Activated CD8-positive, alpha-beta memory T cell treated with anti-CD3 and anti-CD28 coated beads for 48 hours (primary cell): ENCODE results near the gene CD48.
"Not testable (repeated sequence)": the region's sequence is repeated elsewhere in the genome, so short reads cannot be mapped to it uniquely, and the experiment has no call there.

Experiments used
- DNase-seq, 3 experiments: peaks; one replicate each; pipeline ENCODE4 v3.0.0-alpha.2; 2020; ENCODE audit warnings: low read depth in 2 of 3, low spot score in 2 of 3

Gene CD48

DNA sequence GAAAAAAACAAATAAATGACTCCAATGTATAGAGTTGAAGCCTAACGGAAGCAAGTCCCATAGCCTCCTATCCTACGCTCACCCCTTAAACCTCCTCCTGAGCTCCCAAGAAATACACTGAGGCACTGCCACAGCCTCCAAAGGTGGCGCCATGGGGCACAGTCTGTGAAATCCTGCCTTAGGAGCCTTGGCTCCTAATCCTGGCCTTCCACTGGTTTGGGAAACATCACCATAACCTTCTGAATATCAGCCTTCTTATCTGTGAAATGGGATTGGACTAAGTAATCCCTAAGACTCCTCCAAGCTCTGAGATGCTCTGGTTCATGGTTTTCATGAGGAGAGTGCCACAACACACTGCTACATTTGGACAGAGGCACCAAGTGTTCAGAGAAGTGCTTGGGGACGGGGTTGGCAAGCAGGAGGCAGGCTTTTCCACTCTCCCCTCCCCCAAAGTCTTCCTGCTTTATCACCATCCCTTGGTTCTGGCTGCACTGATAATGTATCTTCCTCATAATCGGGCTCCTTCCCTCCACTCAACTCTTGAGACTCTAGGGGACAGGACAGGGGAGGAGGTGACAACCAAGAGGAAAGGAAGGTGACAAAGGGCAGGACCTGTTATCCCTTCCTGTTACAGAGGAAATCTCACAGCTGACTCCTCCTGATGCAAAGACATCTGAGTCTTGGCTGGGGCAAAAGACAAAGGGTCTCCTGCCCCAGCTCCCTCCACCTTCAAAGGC, 30.2 kb upstream of the CD48 start:
- no peak for DNase-seq

DNA sequence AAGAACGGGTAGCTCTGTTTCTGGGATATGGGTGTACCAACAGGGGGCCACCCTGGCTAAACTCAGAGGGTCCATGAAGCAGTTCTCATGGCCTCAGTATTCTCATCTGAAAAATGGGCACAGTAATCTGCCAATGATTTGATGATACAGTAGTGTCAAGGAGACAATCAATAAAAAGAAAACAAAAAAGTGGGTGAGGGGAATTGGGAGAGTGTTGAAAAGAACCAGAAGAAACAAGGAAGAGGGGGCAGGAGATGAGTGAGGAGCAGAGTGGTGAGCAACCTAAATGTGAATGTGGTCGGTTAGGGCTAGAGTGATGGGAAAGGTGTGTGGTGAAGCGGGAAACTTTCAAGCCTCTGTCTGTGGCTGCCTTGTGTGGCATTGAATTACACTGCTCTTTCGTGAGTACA, 29.5 kb upstream of the CD48 start:
- DNase-seq, result no peak

DNA sequence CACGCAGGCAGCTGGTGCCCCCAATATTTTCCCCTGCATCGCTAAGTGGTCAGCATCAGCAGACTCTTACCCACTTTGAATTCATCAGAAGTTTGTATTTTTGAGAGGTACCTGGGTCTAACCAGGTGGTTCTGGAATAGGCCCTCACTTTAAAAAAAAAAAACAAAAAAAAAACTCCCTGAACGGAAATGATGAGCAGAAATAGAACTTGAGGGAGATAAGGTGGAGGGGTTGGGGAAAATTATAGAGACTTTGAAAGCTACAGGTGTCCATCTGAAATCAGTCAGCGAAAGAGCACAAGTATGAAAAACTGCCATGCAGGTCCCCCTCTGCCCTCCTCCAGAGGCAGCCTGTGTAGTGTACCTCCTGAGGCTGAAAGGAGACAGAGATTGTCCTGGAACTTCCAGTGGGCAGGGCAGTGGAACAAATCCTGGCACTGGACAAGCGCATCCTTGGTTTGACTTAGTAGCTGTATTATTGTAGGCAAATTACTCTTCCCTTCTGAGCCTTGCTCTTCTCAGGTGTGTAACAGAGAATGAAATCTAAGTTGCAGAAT, 28.6 kb upstream of the CD48 start:
- DNase-seq, result no peak

DNA sequence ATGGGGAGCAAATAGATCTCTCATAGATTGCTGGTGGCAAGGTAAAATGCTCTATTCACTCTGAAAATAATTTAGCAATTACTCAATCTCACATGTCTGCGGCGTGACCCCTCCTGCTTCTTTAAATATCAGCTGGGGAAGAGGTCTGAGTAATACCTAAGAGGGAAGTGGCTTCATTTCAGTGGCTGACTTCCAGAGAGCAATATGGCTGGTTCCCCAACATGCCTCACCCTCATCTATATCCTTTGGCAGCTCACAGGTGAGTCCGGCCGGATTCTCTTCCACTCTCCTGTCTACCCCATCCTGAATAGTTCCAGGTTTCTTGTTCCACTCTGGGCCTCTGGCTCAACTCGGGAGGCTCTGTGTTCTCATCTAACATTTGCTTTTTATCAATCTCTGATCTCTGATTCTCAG, 27.5 kb upstream of the CD48 start, which contains the start of gene SLAMF7:
Gene SLAMF7, plus strand, starts transcription at position 150 of the 414 bp plus-strand sequence. Its CDS starts 55 bp downstream, at position 205.
- DNase-seq, result no peak

DNA sequence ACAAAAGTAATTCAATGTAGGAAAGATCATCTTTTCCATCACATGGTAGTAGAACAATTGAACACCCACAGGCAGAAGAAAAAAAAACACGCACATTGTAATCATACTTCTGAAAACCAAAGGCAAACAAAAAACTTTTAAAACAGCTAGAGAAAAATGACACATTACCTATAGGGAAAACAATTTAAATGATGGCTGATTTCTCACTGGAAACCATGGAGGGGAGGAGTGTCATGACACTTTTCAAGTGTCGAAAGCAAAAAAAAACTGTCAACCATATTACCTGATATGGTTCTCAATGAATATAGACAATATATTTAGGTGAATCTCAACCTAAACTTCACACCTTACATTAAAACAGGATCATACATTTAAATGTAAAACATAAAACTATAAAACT, 26.6 kb upstream of the CD48 start:
- DNase-seq, result no peak

DNA sequence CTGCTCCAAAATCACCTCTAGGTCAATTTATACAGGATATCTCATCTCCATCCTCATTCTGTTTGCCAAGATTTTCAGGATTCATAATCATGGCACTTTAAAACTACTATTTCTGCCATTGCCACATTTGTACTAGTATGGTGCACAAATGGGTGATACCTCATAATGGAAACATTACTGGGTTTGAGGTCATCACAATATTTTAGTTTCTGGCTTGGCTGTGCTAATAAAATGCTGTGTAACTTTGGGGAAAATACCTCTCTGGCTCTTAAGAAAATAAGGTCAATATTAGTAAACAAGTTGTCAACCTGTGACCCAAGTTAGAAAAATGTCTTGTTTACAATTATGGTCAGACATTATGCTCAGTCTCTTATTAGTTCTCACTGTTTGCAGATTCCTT, 22.7 kb upstream of the CD48 start:
- no peak for DNase-seq

DNA sequence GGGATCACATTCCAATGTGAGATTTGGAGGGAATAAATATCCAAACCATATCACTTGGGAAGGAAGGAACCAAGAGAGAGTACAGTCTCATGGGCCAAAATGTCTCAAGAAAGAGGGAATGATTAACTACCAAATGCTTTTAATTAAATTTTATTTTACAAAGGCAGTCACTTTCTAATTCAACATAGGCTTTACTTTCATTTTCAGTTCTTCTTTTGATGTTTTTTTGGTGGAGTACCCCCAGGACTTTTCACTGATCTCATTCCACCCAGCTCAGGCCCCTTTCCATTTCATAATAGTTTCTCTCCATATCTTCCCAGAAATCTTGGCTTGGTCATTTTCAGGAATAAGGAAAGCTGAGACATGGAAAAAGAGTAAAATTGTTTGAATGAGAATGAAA, 22.3 kb upstream of the CD48 start:
- no peak for DNase-seq

DNA sequence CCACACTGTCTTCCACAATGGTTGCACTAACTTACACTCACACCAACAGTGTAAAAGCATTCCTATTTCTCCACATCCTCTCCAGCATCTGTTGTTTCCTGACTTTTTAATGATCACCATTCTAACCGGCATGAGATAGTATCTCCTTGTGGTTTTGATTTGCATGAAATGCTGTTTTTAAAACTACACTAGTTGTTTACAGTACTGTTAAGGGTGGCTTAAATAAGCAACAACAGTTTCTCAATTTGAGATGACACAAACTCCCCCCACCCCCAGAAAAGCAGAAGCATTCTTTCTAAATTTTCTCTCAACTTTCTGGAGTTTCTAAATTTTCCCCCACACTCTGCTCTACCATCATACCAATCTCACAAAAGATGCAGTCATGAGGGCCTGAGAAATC, 20.4 kb upstream of the CD48 start:
- no peak for DNase-seq

DNA sequence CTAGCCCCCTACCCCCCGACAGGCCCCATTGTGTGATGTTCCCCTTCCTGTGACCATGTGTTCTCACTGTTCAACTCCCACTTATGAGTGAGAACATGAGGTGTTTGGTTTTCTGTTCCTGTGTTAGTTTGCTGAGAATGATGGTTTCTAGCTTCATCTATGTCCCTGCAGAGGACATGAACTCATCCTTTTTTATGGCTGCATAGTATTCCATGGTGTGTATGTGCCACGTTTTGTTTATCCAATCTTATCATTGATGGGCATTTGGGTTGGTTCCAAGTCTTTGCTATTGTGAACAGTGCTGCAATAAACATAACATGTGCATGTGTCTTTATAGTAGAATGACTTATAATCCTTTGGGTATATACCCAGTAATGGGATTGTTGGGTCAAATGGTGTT, 19.9 kb upstream of the CD48 start:
- not testable (repeated sequence) for DNase-seq

DNA sequence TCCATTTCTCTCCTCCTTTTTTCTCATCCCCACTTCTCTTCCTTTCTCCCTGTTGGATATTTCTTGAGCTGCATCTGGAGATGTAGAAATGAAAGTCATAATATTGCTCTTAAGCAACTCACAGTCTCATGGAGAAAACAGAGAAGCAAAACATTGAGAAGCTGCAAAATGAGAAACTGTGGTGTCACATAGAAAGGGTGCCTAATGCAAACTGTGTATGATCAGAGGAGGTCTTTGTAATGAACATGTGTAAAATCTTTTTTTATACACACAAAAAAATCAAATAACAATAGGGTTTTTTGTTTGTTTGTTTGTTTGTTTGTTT, 15.7 kb upstream of the CD48 start:
- DNase-seq, result no peak

DNA sequence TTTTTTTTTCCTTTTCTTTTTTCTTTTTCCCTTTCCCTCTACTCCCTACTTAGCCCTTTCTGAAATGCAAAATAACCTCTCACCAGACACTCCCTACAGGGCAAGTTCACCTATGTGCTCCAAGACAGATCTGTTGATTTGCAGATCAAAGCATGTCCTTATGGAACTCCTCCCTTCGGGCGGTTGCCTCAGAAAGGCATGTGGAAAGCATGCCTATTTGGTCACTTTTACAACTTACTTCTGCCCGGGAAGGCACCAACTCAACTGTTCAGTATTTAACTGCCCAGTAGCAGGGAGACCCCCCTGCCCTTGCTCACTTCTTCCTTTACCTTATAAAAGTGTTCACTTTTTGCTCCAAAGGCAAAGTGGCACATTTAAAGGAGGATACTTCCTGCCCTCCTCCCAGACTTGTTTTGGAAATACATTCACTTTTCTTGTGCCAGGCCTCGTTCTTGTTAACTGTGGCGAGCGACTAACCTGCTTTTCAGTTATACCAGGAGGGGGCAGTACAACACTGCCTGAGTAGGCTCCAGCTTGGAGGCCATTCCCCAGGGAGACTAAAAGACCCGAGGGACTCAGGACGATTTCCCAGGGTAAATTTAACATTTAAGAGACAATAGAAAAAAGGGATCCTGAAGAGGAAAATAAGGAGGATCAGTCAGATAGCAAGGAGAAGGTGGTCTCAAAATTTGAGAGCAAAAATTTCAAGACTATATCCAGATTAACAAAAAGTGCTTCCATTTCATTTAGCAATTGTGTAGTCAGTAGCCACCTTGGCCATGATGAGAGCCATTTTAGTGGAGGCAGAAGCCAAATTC, 15.1 kb upstream of the CD48 start:
- DNase-seq, result no peak

DNA sequence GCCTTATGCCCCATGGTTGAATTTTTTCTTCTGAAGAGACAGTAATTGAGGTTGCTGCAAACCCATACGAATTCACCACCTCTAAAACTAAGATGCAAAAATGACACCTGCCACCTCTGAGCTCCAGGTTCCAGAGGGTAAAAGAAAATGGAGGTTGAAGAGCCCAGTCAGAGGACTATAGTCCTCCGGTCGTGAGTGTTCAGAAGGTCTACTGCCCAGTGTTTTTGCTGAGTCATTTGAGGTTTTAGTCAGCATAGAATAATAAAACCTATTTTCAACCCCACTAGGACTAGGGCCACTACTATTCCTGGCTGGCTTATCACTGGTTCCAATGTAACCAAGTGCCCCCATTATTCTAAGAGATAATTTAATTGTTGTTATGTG, 14.5 kb upstream of the CD48 start:
- DNase-seq, result no peak

DNA sequence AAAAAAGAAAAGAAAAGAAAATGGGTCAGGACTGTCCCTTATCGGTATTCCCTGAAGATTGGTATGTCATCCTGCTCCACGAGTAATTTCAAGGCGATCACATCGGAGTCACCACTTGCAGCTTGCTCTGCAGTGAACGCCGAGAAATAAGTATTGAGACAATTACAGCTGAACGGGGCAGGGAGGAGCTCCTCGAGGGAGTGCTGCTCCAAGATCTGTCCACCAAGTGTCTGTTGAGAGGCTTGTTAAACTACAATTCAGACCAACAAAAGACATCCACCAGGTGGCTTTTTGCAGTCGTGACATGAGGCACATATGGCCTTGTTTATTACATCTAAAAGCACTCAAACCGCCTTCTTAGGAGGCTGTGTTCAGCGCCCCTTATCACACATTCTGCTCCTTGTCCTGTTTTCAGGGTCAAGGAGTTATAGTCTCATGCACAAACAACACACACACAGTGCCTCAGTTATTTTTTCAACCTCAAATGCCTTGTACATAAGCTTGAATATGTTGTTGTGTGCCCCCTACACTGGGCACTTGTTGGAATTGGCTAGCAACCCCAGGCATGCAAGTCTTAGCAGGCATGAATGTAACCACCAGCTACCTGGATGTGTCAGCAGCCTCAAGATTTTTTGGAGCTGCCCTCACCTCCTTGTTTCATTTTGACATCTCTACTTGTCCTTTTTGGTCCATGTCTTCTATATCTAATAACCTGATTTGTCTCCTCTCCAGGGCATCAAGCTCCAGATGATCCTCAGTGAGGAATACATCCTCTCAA, 13.0 kb upstream of the CD48 start:
- DNase-seq, result no peak

DNA sequence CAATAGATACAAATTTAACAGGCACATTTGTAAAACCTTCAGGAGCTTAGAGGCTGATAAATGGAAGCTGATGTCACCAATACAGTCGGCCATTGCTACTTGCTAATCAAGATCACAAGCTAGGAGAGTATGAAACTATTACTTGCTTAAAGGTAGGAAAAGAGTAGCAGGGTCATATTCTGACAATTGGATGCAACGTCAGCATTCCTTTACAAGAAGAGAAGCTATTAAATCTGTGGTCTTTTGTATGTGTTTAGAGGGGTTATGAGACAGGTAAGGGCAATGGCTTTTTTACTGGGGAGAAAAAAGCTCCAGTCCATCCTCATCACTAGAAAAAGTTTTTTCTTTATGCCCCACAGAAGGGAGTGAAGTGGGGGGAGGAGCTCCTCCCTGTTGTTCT, 11.7 kb upstream of the CD48 start:
- DNase-seq, result no peak

DNA sequence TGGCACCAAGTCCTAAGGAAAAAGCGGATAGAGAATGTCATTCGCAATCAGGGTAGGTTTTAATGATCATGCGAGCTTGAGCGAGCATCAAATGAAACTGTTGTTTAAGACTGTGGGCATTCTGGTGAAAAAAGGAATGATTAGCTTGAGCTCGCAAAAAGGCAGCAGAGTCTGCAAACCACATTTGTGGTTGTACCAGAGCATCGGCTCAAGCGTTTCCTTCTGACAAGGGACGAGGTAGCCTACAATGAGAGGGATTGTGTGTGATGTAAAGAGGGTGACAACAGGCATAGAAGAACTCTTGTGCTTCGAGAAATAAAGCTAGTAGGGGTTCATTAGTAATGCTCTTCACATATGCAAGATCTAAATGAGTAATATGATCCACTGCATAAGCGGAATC, 11.1 kb upstream of the CD48 start:
- DNase-seq, result no peak

DNA sequence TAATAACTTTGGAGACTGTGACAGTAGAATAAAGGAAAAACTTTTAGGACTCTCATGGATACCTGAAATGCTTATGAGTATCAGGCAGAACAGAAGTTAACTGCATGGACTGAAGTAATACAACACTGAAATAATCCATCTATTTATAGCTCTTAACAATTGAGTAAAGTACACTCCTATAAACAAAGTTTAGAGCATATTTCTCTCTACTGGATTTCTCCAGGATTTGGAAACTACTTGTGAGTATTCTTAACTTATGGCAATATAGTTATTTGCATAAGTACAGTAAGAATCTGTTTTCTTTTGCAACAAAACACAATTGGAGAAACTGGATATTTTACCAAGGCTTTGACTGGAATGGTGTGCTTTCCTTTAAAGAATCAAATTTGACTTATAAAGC, 9.9 kb upstream of the CD48 start:
- DNase-seq, result no peak

DNA sequence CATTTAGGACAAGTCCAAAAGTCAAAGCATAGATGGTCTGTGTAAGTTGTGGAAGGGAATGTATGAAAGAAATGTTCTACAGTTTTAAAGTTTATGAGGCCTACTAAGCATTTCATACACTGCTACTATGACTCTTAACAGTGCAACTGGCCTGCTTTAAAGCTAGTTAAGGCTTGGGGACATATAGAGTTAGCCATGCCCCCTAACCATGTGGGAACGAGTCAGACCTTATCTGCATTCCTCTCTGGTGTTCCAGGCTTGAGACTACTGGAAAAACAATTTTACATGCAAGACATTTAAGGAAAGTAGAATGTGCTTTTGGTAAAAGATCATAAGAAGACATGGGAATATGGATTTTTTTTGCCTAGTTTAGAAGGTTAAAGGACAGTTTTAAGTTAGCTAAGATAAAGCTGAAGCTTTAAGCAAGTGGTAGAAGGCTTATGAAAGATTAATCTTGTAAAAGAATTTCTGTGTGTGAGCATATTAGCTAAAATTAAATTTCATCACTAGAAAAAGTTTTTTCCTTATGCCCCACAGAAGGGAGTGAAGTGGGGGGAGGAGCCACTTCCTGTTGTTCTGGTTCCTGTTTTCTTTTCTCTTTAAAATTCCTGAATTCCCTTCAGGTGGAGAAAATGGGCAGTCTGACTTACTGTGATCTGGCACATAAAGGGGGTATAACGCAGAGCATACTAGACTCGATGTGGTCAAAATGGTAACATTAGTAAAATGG, 8.9 kb upstream of the CD48 start:
- no peak for DNase-seq

DNA sequence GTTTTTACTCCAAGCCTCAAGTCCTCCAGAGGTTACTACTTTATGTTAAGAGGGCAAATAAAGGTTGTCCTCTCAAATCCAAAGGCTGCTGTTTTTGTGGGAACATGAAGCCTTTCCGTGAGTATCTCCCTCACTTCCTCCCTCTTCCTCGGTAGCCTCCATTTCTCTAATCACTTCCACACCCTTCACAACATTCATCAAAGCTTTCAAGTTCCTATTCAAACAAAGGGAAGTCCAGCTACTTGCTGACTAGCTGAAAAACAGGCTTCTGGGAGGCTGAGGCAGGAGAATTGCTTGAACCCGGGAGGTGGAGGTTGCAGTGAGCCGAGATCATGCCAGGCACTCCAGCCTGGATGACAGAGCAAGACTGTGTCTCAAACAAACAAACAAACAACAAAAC, 6.6 kb upstream of the CD48 start:
- DNase-seq, result no peak

DNA sequence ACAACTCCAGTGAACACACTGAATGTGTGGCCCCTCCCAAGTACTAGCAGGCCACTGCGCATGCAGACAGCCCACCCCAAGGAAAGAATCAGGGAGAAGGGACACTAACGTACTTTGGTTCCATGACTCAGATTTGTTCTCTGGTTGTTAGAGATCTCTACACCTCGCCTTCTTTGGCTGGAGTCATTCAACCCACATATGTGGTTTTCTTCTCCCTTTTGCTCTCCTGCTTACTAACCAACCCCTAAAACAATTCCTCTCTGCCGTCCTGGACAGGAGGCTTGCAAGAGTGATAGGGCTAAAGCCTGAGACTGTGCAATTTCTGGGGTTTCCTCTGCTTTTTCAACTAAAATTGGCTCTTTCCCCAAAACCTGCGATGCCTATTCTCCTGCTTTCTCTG, 5.7 kb upstream of the CD48 start:
- no peak for DNase-seq

DNA sequence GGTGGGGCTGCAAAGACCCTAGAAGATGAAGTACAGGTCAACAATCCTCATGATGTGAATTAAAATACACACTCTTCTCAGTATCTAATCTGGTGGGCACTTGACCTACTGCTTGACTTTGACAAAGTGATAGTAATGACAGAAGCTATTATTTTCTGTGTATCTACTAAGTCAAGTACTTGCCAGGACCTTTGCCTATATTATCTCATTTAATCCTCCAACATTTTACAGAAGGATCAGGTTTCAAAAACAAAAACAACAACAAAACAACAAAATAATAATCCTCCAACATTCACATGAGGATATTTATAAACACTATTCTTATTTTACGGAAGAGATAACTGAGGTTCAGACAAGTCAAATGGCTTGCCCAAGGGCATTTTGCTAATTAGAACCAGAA, 4.4 kb upstream of the CD48 start:
- DNase-seq, result no peak

DNA sequence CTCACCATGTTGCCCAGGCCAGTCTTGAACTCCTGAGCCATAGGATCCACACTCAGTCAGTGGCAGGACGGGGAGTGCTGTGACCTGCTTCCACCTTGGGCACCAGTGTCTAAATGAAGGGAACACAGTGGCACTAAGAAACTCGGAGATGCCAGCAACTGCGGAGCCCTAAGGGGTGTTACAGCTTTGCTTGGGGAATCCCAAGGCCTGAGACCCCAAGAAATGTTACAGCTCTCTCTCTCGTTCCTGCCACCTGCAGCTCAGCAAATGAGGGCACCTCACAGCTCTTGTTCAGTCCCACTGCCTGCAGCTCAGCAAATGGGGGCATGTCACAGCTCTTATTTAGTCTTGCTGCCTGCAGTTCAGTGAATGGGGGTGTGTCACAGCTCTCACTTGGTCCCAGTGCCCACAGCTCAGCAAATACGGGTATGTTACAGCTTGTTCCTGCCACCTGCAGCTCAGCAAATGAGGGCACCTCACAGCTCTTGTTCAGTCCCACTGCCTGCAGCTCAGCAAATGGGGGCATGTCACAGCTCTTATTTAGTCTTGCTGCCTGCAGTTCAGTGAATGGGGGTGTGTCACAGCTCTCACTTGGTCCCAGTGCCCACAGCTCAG, 2.5 kb upstream of the CD48 start:
- not testable (repeated sequence) for DNase-seq
